ENCODE results near the gene GJA3. TPM values are rescaled to one million over a fixed set of nuclear protein-coding genes. Genes with fewer than 3 reads are reported as not detected.

GJA3 gene
- total RNA-seq, 1 experiment from 2014 or later = 0.52 TPM

- DNase-seq (ENCODE audit: low spot score) = no peak
Measured at GRCh38 chr13:20128459-20128931, 32.4 kb downstream of the GJA3 start.

DNA sequence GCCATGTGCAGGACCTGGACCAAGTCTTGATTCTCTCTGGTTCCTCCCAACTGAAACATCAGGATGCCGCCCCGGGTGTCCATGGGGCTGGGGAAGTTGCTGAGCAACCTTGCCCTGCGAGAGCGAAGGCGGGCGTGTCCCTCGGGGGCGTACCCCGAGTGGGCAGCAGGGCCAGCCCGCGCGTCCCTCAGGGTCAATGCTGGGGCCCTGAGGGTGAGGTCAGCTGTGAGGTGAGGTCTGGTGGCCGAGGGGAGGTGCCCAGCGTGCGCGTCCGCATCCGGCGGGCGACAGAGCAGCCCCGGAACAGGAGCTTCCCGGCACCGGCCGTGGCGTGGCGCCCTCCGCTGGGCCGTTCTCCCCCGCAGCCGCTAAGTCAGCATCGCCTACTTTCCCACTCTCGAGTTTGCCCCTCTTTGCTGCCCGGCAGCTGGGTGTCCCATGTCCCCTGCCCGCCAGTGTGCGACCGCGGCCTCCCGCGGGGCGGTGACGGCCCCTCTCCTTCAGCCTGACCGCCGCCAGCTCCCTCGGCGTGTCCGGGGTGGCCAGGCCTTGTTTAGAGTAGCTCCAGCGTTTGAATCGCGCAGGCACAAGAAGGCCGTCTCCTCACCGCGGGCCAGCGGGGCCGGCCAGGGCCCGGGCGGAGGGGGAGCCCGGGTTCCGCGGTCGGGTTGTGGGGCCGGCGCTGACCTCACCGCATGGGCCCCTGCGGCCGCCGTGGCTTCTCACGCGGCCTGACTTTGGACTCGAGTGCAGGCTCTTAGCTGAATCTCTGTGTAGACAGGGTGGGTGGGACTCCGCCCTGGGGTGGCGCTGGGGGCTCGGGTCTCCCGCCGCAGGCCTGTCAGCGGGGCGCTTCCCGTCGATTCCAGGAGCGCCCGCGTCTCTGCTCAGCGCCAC, 33.0 kb downstream of the GJA3 start:
- DNase-seq (ENCODE audit: low spot score) = no peak

- DNase-seq (ENCODE audit: low spot score) = no peak
Measured at GRCh38 chr13:20127262-20127561, 33.6 kb downstream of the GJA3 start.

DNA sequence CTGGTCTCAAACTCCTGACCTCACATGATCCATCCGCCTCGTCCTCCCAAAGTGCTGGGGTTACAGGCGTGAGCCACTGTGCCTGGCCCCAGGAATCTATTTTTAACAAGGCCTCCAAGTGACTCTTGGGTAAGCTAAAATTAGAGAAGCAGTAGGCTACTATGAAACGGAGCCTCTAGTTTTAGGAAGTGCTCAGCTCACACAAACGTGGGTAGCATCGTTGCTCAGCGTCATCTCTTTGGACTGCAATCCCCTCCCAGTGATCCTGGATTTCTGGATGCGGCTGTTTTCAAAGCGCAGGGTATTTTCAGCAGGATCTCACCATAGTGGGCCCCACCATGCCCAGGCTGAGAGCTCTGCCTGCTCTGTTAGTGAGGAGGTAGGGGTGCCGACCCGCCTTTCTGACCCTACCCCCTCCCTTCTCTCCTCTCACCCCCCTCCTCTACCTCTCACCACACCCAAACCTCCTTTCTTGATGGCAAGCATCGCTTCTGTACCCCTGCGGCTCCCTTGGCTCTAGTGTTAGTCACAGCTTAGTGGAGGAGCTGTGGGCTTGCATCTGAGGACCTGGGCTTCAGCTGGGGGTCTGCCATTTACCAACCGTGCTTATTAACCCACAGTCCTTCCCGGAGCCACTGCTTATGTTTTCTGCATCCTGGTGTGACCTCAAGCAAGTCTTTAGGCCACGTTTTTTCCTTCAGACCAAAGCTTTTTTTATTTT, 34.2 kb downstream of the GJA3 start:
- DNase-seq (ENCODE audit: low spot score) = no peak

GRCh38 chr13:20125783-20126165, 35.1 kb downstream of the GJA3 start:
- DNase-seq (ENCODE audit: low spot score) = no peak

GRCh38 chr13:20125129-20125782, 35.6 kb downstream of the GJA3 start:
- DNase-seq (ENCODE audit: low spot score) = peak; percentile 49

DNA sequence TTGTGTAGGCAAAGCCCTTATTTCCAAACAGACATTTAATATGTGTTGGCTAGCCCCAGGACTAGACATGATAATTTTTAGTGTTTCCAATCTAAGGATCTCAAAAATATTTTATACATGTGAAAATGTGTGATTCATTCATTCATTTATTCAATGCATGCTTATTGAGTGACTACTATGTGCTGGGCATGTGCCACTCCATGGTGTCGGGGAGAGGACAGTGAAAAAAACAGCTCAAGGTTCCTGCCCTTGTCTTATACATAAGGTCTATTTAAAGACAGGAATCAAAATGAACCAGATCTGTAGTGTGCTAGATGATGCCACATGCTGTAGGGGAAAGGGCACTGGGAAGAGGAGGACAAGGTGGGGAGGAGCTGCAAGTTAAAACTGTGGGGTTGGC, 36.5 kb downstream of the GJA3 start:
- DNase-seq (ENCODE audit: low spot score) = no peak

- no peak for DNase-seq (ENCODE audit: low spot score)
Measured at GRCh38 chr13:20121159-20121525, 39.7 kb downstream of the GJA3 start.

- DNase-seq (ENCODE audit: low spot score) = no peak
Measured at GRCh38 chr13:20119960-20120359, 40.9 kb downstream of the GJA3 start.

GRCh38 chr13:20118268-20119140, 42.3 kb downstream of the GJA3 start:
- no peak for DNase-seq (ENCODE audit: low spot score)

DNA sequence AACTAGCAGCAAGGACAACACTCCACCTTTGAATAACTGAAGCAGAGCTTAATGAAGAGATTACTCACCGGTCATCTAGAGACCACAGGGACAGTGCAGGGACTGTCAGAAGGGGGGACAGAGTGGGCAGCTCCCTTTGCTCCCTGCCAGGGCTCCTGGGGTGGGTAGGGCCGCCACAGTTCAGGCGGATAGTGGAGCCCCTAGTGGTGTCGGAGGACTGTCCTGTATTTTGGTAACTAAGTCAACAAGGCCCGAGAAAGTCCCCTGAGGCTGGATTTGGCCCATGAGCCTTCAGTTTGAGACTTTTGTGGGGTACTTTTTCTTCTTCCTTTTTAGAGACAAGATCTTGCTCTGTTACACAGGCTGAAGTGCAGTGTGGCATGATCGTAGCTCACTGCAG, 44.6 kb downstream of the GJA3 start:
- no peak for DNase-seq (ENCODE audit: low spot score)

GRCh38 chr13:20114066-20114610, 46.7 kb downstream of the GJA3 start:
- DNase-seq (ENCODE audit: low spot score) = no peak

DNA sequence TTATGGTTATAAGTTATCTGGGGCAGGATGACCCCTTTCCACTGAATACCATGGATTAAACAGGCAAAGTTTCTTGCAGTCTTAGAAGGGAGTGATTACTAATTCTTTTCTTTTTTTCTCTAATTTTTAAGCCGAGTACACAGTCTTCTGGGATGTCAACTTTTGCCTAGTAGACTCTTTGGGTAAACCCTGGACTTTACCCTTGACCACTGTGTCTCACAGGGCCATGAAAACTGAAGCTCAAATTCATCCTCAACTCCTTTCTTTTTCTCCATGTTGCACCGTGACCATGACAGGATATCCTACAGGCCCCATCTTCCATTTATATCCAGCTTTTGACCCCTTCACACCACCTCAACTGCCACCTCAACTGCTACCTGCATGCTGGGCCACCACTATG, 51.8 kb downstream of the GJA3 start:
- no peak for DNase-seq (ENCODE audit: low spot score)

- DNase-seq (ENCODE audit: low spot score) = no peak
Measured at GRCh38 chr13:20106742-20107141, 54.1 kb downstream of the GJA3 start.

- DNase-seq (ENCODE audit: low spot score) = no peak
Measured at GRCh38 chr13:20105161-20105689, 55.6 kb downstream of the GJA3 start.

GRCh38 chr13:20102525-20103180, 58.2 kb downstream of the GJA3 start:
- no peak for DNase-seq (ENCODE audit: low spot score)

DNA sequence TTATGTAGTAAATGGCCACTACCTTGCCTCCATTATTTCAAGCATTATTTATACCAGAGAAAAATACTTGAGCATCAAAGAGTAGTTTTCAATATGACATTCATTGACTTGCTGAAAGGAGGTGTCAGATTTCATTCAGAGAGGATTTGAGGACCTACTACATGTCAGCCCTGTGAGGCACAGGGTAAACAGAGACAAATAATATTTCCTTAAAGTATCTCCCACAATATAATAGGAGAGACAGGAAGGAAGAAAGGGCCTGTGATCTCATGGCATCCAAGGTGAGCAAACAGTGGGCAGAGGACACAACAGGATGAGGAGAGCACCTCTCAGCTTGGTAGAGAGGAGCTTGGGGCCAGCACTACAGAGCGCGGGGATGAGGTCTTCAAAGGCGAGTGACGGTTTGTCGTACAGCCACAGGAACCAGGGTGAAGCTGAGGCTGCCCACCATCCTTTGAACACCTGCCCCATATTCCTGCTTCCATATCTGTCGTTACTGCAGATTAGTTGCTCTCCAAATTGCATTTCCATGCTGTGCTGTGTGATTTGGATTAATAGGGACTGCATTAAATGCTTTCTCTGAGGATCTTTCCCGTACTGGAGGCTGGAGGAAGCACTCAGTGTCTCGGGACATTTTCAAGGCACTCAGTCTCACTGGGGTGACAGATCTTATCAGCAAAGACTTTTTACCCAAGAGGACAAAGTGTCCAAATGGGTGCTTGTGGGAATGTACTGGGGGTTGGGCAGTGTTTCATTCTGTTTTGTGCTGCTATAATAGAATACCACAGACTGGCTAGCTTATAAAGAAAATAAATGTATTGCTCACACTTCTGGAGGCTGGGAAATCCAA, 59.2 kb downstream of the GJA3 start:
- no peak for DNase-seq (ENCODE audit: low spot score)

DNA sequence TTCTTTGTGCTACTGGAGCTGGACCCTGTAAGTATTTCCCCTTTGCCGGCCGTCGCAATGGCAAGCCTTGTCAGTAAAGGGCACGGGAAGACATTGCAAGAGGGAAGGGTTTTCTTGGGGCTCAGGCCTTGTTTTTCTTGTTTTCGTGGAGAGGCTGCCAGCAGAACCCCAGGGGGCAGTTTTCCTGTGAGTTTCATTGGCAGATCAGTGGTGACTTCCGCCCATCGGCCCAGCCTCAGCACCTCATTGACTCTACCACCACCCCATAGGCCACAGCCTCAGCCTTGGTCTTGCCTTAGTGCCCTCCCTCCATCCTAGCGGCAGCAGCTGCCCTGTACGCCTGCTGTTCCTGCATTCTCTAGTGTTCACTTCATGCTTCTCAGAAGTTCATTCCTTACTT, 61.5 kb downstream of the GJA3 start:
- DNase-seq (ENCODE audit: low spot score) = no peak

DNA sequence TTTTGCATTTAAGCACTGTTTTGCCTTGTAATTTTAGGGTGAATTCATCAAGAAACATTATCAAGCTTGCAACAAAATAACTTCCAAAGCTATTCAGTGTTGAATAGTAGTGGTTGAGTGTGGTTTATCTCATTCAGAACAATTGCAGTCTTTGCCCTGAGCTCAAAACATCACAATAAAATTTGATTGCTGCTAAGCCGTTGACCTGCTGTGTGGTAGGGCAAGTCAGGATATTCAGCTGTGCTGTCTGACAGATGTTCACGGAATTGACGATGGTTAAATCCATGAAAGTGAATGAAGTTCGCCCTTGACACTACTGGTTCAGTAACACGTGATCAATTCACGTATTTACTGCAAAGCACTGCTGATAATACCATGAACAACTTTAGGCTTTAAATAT, 66.9 kb downstream of the GJA3 start:
- DNase-seq (ENCODE audit: low spot score) = no peak

DNA sequence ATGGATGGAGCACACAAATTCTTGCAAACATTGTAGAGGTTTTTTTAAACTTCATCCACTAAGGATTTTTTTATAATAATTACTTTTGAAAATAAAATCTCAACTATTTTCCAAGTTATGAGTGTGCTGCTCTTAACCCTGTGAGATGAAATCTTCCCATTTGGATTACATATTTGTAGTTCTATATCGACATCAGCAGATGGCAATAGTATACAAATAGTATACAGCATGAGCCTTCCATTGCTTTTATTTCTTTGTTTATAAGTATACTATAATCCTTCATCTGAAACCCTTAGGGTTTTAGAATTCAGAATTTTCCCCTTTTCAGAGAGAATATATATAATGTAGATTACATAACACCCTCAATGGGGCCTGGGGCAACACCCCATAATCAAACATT, 70.5 kb downstream of the GJA3 start:
- DNase-seq (ENCODE audit: low spot score) = no peak

All from A172 (cell line).